Muscle layer of colon (tissue), 2 donors: ENCODE results near the gene SPP1.

ENCODE experiments used
- H3K27ac ChIP-seq: one replicate; pipeline ENCODE4 v1.7.0; 2013; ENCODE audit warnings: low read depth, mild to moderate bottlenecking, low read length, moderate library complexity
- H3K27me3 ChIP-seq, 2 donors: one replicate each; pipeline ENCODE4 v1.7.0; 2013; ENCODE audit warnings: low read length in 2 of 2, mild to moderate bottlenecking in 2 of 2; ENCODE audit not compliant: insufficient read depth in 2 of 2, control insufficient read depth in 1 of 2
- H3K36me3 ChIP-seq: one replicate; pipeline ENCODE4 v1.7.0; 2013; ENCODE audit warnings: mild to moderate bottlenecking, low read length; ENCODE audit not compliant: insufficient read depth
- H3K4me1 ChIP-seq: one replicate; pipeline ENCODE4 v1.7.0; 2013; ENCODE audit warnings: mild to moderate bottlenecking, low read length; ENCODE audit not compliant: insufficient read depth
- H3K4me3 ChIP-seq, 2 donors: one replicate each; pipeline ENCODE4 v1.7.0; 2013; ENCODE audit warnings: low read length in 2 of 2, low read depth in 1 of 2, mild to moderate bottlenecking in 1 of 2, moderate library complexity in 1 of 2
- H3K9ac ChIP-seq: one replicate; pipeline ENCODE4 v1.7.0; 2013; ENCODE audit warnings: low read length
- H3K9me3 ChIP-seq: one replicate; pipeline ENCODE4 v1.7.0; 2013; ENCODE audit warnings: mild to moderate bottlenecking, low read length
- donor health status: abdominal sarcoma.
- donor health status: Adenocarcinoma of cecum.

SPP1 gene

DNA sequence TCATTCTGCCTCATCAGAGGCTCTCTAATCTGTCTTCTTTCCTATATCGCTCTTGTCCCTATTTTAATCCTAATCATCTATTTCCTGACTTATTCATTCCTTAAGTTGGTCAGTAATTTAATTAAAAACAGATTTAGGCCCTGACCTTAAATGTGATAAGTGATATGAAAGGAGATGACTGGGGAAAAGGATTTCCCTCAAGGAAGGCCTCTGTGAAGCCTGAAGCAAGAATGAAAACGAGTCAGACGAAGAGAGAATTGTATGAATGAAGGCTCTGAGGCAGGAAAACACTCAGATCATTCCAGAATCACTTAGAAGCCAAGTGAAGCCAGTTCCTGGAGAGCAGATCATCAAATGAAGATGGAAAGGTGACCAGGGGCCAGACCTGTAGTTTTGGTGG is 54.0 kb downstream of the SPP1 start:
- H3K36me3 ChIP-seq, result peaks cover 24% of the 10 kb centered on the region
- H3K9ac ChIP-seq, result no peak overlapping the region
- H3K27ac ChIP-seq, result no peak overlapping the region
- no peaks in the 10 kb centered on the region for H3K27me3 ChIP-seq
- H3K4me3 ChIP-seq, result no peak overlapping the region
- no peaks in the 10 kb centered on the region for H3K4me1 ChIP-seq
- no peaks in the 10 kb centered on the region for H3K9me3 ChIP-seq

DNA sequence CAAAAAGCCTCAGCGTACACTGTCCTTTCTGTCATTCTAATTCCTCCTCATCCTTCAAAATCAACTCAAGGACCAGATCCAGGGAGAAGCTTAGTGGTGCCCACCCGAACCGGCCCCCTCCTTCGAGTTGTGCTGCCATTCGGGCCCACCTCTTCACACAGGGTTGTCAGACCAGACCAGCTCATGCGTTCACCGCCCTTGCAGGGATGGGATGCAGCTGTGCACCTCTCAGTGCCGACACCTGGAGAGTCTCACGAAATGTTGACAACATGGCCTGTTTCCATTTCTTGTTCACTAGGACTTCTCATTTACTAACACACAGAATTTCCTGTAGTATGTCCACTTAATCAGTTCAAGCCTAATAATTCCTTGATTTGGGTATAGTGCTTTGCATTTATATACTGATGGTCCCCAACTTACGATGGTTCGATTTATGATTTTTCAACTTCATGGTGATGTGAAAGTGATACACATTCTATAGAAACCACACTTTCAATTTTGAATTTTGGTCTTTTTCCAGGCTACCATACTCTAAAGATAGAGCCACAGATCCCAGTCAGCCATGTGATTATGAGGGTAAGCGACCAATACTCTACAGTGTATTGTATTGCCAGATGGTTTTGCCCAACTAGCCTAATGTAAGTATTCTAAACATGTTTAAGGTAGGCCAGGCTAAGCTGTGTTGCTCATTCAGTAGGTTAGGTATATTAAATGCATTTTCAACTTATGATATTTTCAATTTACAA is 55.2 kb downstream of the SPP1 start:
- Histone ChIP-seq H3K4me1 (no peaks in the 10 kb centered on the region), H3K9ac (no peak overlapping the region), H3K36me3 (peaks cover 29% of the 10 kb centered on the region), H3K27ac (no peak overlapping the region), H3K27me3 (no peaks in the 10 kb centered on the region), H3K4me3 (no peak overlapping the region), H3K9me3 (no peaks in the 10 kb centered on the region)
